ENCODE results near the gene AUTS2. TPM values are rescaled to one million over a fixed set of nuclear protein-coding genes. Genes with fewer than 3 reads are reported as not detected.

AUTS2 gene
- total RNA-seq, 1 experiment from 2014 or later, result not detected

DNA sequence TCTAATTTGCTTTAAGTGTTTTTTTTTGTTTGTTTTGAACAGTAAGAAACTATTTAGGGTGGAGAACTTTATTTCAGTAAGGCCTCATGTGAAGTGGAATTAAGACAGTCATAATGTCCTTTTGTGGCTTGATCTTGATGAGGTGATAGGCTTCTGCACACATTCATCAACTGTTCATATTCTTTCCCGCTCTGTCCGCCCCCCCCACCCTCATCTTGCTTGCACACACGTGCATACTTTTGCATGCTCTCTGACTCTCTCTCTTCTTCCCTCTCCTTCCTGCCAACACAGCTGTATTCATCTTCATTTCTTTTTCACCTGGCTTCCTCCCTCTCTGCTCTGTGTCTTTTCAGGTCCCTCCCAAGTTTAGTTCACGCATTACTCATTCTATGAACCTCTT lies 429.6 kb downstream of the AUTS2 start:
- CTCF ChIA-PET, result no interaction called here
- Mint-ChIP-seq H3K9me3 (ENCODE audit: low read depth, unreplicated experiment) (peaks cover 12% of the 10 kb centered on the region), H3K4me1 (ENCODE audit: low read depth, unreplicated experiment) (no peaks in the 10 kb centered on the region), H3K27me3 (ENCODE audit: unreplicated experiment) (no peaks in the 10 kb centered on the region), H3K4me3 (ENCODE audit: low read depth, unreplicated experiment) (no peak overlapping the region), H3K36me3 (ENCODE audit: insufficient read depth, unreplicated experiment) (no peaks in the 10 kb centered on the region), H3K27ac (ENCODE audit: unreplicated experiment) (no peak overlapping the region)
- BruUV-seq (replicated peaks), result no TSS peak
- TF ChIP-seq, protein P1, sequence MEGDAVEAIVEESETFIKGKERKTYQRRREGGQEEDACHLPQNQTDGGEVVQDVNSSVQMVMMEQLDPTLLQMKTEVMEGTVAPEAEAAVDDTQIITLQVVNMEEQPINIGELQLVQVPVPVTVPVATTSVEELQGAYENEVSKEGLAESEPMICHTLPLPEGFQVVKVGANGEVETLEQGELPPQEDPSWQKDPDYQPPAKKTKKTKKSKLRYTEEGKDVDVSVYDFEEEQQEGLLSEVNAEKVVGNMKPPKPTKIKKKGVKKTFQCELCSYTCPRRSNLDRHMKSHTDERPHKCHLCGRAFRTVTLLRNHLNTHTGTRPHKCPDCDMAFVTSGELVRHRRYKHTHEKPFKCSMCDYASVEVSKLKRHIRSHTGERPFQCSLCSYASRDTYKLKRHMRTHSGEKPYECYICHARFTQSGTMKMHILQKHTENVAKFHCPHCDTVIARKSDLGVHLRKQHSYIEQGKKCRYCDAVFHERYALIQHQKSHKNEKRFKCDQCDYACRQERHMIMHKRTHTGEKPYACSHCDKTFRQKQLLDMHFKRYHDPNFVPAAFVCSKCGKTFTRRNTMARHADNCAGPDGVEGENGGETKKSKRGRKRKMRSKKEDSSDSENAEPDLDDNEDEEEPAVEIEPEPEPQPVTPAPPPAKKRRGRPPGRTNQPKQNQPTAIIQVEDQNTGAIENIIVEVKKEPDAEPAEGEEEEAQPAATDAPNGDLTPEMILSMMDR (IDR thresholded peaks at IDR 0.05; ENCODE audit: unreplicated experiment), result no peak
- intact Hi-C loops (cut with micrococcal nuclease; ENCODE audit: unreplicated experiment), result no loop called here
- no peak for DNase-seq

DNA sequence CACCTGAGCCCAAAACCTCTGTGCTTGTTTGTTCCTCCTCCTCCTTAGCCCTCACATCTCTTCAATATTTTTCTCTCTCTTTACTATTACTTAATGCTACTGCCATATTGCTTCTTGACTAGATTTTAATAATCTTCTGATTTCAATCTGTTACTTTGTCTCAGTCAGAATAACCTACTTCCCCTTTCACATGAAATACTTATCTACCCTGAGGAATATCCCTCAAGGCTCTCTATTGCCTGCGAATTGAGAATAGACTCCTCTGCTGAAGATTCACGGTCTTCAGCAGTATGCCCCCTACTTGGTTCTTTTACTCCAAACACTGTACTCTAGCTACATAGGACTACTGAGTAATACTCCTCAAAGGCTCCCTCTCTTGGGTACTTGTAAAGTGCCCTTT lies 430.3 kb downstream of the AUTS2 start:
- DNase-seq, result no peak
- Mint-ChIP-seq H3K4me1 (ENCODE audit: low read depth, unreplicated experiment) (no peaks in the 10 kb centered on the region), H3K4me3 (ENCODE audit: low read depth, unreplicated experiment) (no peak overlapping the region), H3K36me3 (ENCODE audit: insufficient read depth, unreplicated experiment) (no peaks in the 10 kb centered on the region), H3K27ac (ENCODE audit: unreplicated experiment) (no peak overlapping the region), H3K27me3 (ENCODE audit: unreplicated experiment) (no peaks in the 10 kb centered on the region), H3K9me3 (ENCODE audit: low read depth, unreplicated experiment) (peaks cover 14% of the 10 kb centered on the region)
- BruUV-seq (replicated peaks), result no TSS peak
- TF ChIP-seq, protein P1 (IDR thresholded peaks at IDR 0.05; ENCODE audit: unreplicated experiment), result no peak
- intact Hi-C loops (cut with micrococcal nuclease; ENCODE audit: unreplicated experiment), result no loop called here
- CTCF ChIA-PET, result no interaction called here

DNA sequence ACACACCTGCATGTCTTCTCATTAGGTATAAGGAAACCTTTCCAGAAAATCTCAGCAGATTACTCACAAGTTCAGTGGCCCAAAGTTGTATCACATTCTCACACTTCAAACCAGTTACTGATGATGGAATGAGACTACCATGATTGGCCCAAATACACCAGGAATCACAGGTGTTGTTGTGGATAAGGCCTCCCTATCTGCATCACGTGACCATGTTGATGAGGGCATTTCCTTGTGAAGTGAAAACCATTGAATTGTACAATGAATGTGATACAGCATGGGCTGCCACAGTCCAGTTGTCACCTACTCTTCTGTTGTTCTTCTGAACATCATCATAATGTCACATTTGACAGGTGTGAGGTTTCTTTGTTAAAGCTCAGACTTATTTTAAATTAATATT lies 431.7 kb downstream of the AUTS2 start:
- no TSS peak for BruUV-seq (replicated peaks)
- DNase-seq, result no peak
- no peak overlapping the region for H3K4me3 Mint-ChIP-seq (ENCODE audit: low read depth, unreplicated experiment)
- H3K27me3 Mint-ChIP-seq (ENCODE audit: unreplicated experiment), result no peaks in the 10 kb centered on the region
- intact Hi-C loops (cut with micrococcal nuclease; ENCODE audit: unreplicated experiment), result no loop called here
- CTCF ChIA-PET, result no interaction called here
- H3K9me3 Mint-ChIP-seq (ENCODE audit: low read depth, unreplicated experiment), result peaks cover 14% of the 10 kb centered on the region
- no peaks in the 10 kb centered on the region for H3K36me3 Mint-ChIP-seq (ENCODE audit: insufficient read depth, unreplicated experiment)
- H3K27ac Mint-ChIP-seq (ENCODE audit: unreplicated experiment), result no peak overlapping the region
- H3K4me1 Mint-ChIP-seq (ENCODE audit: low read depth, unreplicated experiment), result no peaks in the 10 kb centered on the region
- TF ChIP-seq, protein P1 (IDR thresholded peaks at IDR 0.05; ENCODE audit: unreplicated experiment), result no peak

DNA sequence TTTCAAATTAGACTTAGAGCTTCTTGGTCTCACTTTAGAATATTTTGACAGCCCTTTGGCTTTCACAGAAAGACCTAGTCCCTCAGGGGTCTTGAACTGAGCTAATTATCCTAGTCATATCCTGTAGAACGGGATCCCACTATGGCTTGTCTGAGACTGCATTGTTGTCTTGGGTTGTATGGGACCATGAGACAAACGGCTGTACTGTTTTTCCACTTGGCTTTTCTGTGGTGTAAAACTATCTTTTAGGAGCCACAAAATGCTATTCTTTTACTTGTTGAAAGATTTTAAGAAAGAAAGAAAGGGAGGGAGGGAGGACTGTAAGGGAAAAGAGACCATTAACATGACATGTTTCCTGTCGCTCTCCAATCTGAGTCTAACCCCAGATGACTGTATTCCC lies 432.5 kb downstream of the AUTS2 start:
- no peaks in the 10 kb centered on the region for H3K4me1 Mint-ChIP-seq (ENCODE audit: low read depth, unreplicated experiment)
- no peak overlapping the region for H3K4me3 Mint-ChIP-seq (ENCODE audit: low read depth, unreplicated experiment)
- no peak for DNase-seq
- no peaks in the 10 kb centered on the region for H3K36me3 Mint-ChIP-seq (ENCODE audit: insufficient read depth, unreplicated experiment)
- no peaks in the 10 kb centered on the region for H3K27me3 Mint-ChIP-seq (ENCODE audit: unreplicated experiment)
- no peak overlapping the region for H3K27ac Mint-ChIP-seq (ENCODE audit: unreplicated experiment)
- intact Hi-C loops (cut with micrococcal nuclease; ENCODE audit: unreplicated experiment), result no loop called here
- TF ChIP-seq, protein P1 (IDR thresholded peaks at IDR 0.05; ENCODE audit: unreplicated experiment), result no peak
- BruUV-seq (replicated peaks), result no TSS peak
- CTCF ChIA-PET, result no interaction called here
- peaks cover 14% of the 10 kb centered on the region for H3K9me3 Mint-ChIP-seq (ENCODE audit: low read depth, unreplicated experiment)

DNA sequence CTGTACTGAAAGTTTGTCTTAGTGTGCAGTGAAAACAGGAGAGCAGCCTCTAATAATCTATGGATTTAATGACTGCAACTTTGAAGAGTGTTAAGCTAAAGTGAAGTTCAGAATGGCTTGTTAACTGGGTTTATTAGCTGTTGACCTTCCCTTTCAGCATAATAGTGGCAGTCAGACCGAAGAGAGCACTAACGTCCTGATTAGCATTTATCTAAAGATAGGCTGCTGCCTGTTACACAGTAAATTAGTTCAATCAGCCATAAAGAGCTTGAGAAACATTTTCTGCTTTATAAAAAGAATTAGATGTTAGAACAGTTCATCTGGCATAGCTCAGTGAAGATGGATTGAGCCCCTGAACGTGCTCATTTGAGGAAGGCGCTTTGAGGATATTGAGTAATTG lies 433.0 kb downstream of the AUTS2 start:
- H3K27me3 Mint-ChIP-seq (ENCODE audit: unreplicated experiment), result no peaks in the 10 kb centered on the region
- peaks cover 14% of the 10 kb centered on the region for H3K9me3 Mint-ChIP-seq (ENCODE audit: low read depth, unreplicated experiment)
- CTCF ChIA-PET, result no interaction called here
- BruUV-seq (replicated peaks), result no TSS peak
- no peaks in the 10 kb centered on the region for H3K4me1 Mint-ChIP-seq (ENCODE audit: low read depth, unreplicated experiment)
- no peak overlapping the region for H3K4me3 Mint-ChIP-seq (ENCODE audit: low read depth, unreplicated experiment)
- no peak overlapping the region for H3K27ac Mint-ChIP-seq (ENCODE audit: unreplicated experiment)
- H3K36me3 Mint-ChIP-seq (ENCODE audit: insufficient read depth, unreplicated experiment), result no peaks in the 10 kb centered on the region
- intact Hi-C loops (cut with micrococcal nuclease; ENCODE audit: unreplicated experiment), result no loop called here
- TF ChIP-seq, protein P1 (IDR thresholded peaks at IDR 0.05; ENCODE audit: unreplicated experiment), result no peak
- DNase-seq, result no peak
